Activated B cell treated with CpG ODN at 0.5 μM for 24 hours (primary cell): ENCODE measurements around the gene DLGAP4. TPM values are rescaled to one million over a fixed set of nuclear protein-coding genes. Genes with fewer than 3 reads are reported as not detected.

Experiments used
- ATAC-seq: fragments of 200-7000 bp; cut with Tn5 transposase; one replicate; pipeline ENCODE4 v1.10.0; 2021; ENCODE audit warnings: low read depth, mild to moderate bottlenecking, moderate library complexity
- CTCF ChIA-PET: fragments of 350-600 bp; sonication (Branson Sonifier 250); formaldehyde crosslinking; loops from one replicate; lab custom pipeline; 2021; ENCODE audit warnings: antibody characterized with exemption; lab: Charles Lee
- POLR2A ChIA-PET: fragments of 350-600 bp; sonication (Branson Sonifier 250); formaldehyde crosslinking; loops from one replicate; lab custom pipeline; 2021; ENCODE audit warnings: antibody characterized with exemption; lab: Charles Lee
- DNase-seq: peaks from one replicate; pipeline ENCODE4 v3.0.0; 2022
- H3K27ac Mint-ChIP-seq: one replicate; pipeline ENCODE4 v1.8.0; 2020; ENCODE audit warnings: mixed read lengths
- H3K27me3 Mint-ChIP-seq: one replicate; pipeline ENCODE4 v1.8.0; 2021; ENCODE audit warnings: mixed read lengths
- H3K36me3 Mint-ChIP-seq: one replicate; pipeline ENCODE4 v1.8.0; 2021; ENCODE audit warnings: low read depth, mixed read lengths
- H3K4me1 Mint-ChIP-seq: one replicate; pipeline ENCODE4 v1.8.0; 2021; ENCODE audit warnings: mixed read lengths
- H3K4me3 Mint-ChIP-seq: one replicate; pipeline ENCODE4 v1.8.0; 2020; ENCODE audit warnings: mild to moderate bottlenecking, mixed read lengths
- H3K9me3 Mint-ChIP-seq: one replicate; pipeline ENCODE4 v1.8.0; 2020; ENCODE audit warnings: mixed read lengths
- intact Hi-C: fragments of 100-400 bp; cut with micrococcal nuclease; formaldehyde crosslinking; loops from one replicate; pipeline ENCODE4 v1.15.1; 2024
- total RNA-seq: library from RNA; stranded (reverse); gene quantifications from 2 replicates; pipeline ENCODE4 v1.2.3, GENCODE V29; 2022
- TF ChIP-seq, protein P1 (sequence below): fragments of 200-600 bp; IDR thresholded peaks from one replicate; pipeline ENCODE4 v1.8.0; 2022; ENCODE audit warnings: antibody characterized with exemption, mild to moderate bottlenecking

Gene DLGAP4
- total RNA-seq, 1 donor from 2014 or later, result 38.7 TPM

DNA sequence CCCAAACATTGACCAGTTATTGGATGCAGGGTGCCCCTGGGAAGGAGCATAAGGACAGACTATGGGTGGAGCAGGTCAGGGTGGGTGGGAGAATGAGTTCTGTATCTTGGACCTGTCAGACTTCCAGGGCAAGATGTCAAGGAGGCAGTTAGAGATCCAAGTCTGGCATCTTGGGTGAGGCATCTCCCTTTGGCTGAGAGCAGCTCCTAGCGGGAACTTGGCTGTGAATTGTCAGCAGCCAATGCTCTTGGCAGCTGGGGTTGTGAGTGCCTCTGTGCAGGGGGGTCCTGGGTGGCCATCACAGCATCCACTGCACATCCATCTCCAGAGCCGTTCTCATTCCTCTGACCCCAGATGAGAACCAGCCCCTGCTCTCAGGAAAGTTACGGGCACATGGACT, 118.2 kb downstream of the DLGAP4 start:
- Mint-ChIP-seq H3K4me3 (no peak overlapping the region), H3K36me3 (no peaks in the 10 kb centered on the region), H3K27me3 (peaks cover 12% of the 10 kb centered on the region), H3K9me3 (no peaks in the 10 kb centered on the region), H3K4me1 (no peaks in the 10 kb centered on the region), H3K27ac (no peak overlapping the region)
- CTCF ChIA-PET, result no interaction called here
- POLR2A ChIA-PET, result no interaction called here
- intact Hi-C loops, result no loop called here
- TF ChIP-seq, protein P1, sequence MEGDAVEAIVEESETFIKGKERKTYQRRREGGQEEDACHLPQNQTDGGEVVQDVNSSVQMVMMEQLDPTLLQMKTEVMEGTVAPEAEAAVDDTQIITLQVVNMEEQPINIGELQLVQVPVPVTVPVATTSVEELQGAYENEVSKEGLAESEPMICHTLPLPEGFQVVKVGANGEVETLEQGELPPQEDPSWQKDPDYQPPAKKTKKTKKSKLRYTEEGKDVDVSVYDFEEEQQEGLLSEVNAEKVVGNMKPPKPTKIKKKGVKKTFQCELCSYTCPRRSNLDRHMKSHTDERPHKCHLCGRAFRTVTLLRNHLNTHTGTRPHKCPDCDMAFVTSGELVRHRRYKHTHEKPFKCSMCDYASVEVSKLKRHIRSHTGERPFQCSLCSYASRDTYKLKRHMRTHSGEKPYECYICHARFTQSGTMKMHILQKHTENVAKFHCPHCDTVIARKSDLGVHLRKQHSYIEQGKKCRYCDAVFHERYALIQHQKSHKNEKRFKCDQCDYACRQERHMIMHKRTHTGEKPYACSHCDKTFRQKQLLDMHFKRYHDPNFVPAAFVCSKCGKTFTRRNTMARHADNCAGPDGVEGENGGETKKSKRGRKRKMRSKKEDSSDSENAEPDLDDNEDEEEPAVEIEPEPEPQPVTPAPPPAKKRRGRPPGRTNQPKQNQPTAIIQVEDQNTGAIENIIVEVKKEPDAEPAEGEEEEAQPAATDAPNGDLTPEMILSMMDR, result no peak
- ATAC-seq (no peak), DNase-seq (no peak)

DNA sequence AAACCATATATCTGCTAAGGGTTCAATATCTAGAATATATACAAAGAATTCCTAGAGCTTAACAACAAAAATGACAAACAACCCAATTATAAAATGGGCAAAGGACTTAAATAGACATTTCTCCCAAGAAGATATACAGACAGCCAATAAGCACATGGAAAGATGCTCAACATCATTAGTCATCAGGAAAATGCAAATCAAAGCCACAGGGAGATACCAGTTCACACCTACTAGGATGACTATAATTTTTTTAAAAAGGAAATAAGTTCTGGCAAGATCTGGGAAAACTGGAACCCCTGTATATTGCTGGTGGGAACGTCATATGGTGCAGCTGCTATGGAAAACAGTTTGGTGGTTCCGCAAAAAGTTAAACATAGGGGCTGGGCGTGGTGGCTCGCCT, 119.0 kb downstream of the DLGAP4 start:
- Mint-ChIP-seq H3K4me1 (no peaks in the 10 kb centered on the region), H3K9me3 (no peaks in the 10 kb centered on the region), H3K27ac (no peak overlapping the region), H3K36me3 (no peaks in the 10 kb centered on the region), H3K4me3 (no peak overlapping the region), H3K27me3 (peaks cover 8% of the 10 kb centered on the region)
- ChIA-PET CTCF (no interaction called here), POLR2A (no interaction called here)
- intact Hi-C loops, result no loop called here
- DNase-seq (no peak), ATAC-seq (no peak)
- TF ChIP-seq, protein P1, result no peak

DNA sequence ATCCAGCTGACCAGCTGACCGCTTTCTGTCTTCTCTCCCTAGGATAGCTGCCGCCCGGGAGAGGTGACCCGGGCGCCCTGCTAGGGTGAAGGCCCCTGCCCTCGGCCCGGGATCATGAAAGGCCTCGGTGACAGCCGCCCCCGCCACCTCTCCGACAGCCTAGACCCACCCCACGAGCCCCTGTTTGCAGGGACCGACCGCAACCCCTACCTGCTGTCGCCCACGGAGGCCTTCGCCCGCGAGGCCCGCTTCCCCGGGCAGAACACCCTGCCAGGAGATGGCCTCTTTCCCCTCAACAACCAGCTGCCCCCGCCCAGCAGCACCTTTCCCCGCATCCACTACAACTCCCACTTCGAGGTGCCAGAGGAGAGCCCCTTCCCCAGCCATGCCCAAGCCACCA, 125.5 kb downstream of the DLGAP4 start:
- H3K9me3 Mint-ChIP-seq, result no peaks in the 10 kb centered on the region
- POLR2A ChIA-PET, result no interaction called here
- no peaks in the 10 kb centered on the region for H3K36me3 Mint-ChIP-seq
- peaks cover 7% of the 10 kb centered on the region for H3K4me1 Mint-ChIP-seq
- ATAC-seq, result no peak
- CTCF ChIA-PET, result no interaction called here
- H3K27me3 Mint-ChIP-seq, result no peaks in the 10 kb centered on the region
- intact Hi-C loops, result no loop called here
- TF ChIP-seq, protein P1, result no peak
- H3K4me3 Mint-ChIP-seq, result no peak overlapping the region
- no peak overlapping the region for H3K27ac Mint-ChIP-seq
- no peak for DNase-seq

DNA sequence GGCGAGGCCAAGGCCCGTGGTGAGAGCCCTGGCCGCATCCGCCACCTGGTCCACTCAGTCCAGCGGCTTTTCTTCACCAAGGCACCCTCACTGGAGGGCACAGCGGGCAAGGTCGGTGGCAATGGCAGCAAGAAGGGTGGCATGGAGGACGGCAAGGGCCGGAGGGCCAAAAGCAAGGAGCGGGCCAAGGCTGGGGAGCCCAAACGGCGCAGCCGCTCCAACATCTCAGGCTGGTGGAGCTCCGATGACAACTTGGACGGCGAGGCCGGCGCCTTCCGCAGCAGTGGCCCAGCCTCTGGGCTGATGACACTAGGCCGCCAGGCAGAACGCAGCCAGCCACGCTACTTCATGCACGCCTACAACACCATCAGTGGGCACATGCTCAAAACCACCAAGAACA, 126.0 kb downstream of the DLGAP4 start:
- Mint-ChIP-seq H3K9me3 (no peaks in the 10 kb centered on the region), H3K27me3 (peaks cover 4% of the 10 kb centered on the region), H3K36me3 (no peaks in the 10 kb centered on the region), H3K4me1 (peaks cover 10% of the 10 kb centered on the region), H3K4me3 (no peak overlapping the region), H3K27ac (no peak overlapping the region)
- intact Hi-C loops, result no loop called here
- POLR2A ChIA-PET, result no interaction called here
- DNase-seq (no peak), ATAC-seq (no peak)
- TF ChIP-seq, protein P1, result no peak
- CTCF ChIA-PET, result no interaction called here

DNA sequence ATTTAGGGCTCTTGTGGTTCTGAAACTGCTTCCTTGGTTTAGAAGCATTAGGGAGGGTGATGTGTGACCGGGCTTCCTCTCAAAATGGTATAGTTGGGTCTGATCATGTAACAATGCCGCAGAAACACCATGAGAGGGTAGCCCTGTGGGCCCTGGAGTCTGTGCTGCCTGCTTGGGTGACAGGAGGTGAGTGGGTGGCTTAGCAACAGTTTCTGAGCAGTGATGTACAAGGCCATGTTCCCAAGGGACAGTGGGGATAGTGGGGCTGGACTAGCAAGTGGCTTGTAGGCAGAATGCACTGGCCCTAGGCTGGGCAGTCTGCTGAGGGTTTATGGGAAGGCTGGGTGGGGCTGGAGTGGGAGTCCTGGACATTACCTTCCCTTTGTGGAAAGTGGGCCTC, 128.2 kb downstream of the DLGAP4 start:
- Mint-ChIP-seq H3K36me3 (no peaks in the 10 kb centered on the region), H3K27ac (no peak overlapping the region), H3K4me1 (peaks cover 10% of the 10 kb centered on the region), H3K27me3 (peaks cover 4% of the 10 kb centered on the region), H3K9me3 (no peaks in the 10 kb centered on the region), H3K4me3 (no peak overlapping the region)
- ATAC-seq (no peak), DNase-seq (no peak)
- ChIA-PET POLR2A (no interaction called here), CTCF (no interaction called here)
- TF ChIP-seq, protein P1, result no peak
- intact Hi-C loops, result no loop called here
